Limb (tissue), 2 donors: ENCODE data around the gene ARV1.
"Not testable (repeated sequence)": the region's sequence is repeated elsewhere in the genome, so short reads cannot be mapped to it uniquely, and the experiment has no call there.

Experiments
- DNase-seq, 2 donors: peaks; one replicate each; pipeline ENCODE4 v3.0.0-alpha.2; 2016; ENCODE audit errors: extremely low spot score in 2 of 2

Gene ARV1

DNA sequence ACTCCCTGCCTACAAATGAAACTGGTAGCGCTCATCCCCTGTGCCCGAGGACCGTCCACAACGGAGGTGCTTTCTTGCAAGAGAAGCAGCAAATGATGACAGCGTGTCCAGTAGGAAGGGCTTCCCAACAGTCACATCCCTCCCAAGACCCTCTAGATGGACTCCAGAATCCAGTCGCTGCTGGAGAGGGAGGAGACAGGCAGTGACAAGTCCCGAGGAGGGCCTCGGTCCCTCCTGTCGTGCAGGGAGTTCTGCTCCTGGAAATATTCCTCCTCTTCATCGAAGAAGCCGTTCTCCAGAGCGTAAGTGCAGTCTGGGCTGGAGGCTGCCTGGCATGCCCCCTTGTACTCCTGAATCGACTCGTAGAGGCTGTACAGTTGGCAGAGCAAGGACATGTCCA lies 40.8 kb downstream of the ARV1 start:
- no peak for DNase-seq

DNA sequence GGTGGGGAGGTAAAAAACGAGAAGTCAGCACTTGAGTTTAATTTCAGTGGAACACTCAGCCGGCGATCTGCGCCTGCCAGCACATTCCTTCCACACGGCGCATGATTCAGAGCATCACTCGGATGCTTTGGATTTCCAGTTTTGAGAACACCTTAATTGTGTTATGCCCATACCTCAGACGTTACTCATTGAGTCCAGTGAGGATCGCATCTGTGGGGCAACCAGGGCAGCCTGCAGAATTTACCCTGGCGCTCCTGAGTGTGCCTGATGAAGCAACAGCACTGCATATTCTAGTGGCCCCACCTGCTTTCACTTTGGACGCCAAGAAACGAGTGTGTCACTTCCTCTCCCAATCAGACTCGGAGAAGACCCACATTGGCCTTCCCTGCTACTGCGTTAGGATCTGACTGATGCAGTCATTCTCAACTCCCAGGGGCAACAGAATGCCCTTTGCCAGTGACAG lies 41.3 kb downstream of the ARV1 start:
- DNase-seq, result no peak

DNA sequence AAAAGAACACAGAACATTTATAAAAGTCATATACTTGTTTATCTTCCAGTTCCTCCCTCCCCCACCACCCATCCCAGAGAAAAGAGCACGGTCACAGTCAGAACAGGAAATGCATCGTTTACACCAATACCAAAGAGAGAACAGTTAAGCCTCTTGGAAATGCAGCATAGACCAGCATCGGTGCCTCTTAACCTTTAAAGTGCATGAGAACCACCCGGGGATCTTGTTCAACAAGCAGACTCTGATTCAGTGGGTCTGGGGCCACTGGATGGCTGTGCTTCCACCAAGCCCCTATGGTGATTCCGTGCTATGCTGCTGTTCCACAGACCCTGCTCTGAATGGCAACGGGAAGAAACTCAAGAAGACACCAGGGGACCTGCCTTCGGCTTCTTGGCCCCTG lies 41.9 kb downstream of the ARV1 start:
- DNase-seq, result no peak

DNA sequence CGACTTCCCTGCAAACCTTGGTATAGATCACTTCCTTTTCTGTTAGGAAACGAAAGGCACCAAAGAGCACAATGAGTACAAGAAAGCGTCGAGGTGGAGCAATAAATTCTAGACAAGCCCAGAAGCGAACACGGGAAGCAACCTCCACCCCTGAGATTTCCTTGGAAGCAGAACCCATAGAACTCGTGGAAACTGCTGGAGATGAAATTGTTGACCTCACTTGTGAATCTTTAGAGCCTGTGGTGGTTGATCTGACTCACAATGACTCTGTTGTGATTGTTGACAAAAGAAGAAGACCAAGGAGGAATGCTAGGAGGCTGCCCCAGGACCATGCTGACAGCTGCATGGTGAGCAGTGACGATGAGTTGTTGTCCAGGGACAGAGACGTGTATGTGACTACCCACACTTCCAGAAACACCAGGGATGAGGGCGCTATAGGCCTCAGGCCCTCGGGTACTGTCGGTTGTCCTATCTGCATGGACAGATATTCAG lies 42.7 kb downstream of the ARV1 start:
- no peak for DNase-seq

DNA sequence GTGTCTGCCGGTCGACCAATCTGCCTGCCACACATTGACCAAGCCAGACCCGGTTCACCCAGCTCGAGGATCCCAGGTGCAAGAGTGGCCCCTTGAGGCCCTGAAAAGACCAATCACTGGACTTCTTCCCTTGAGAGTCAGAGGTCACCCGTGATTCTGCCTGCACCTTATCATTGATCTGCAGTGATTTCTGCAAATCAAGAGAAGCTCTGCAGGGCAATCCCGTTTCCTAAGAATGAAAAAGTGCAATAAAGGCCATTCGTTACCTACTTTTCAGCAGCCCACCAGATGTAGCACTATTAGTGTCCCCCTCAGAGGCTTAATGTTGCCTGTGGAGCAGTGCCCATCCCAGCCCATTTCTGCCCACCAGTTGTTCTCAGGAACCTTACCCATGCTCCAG lies 43.6 kb downstream of the ARV1 start:
- not testable (repeated sequence) for DNase-seq

DNA sequence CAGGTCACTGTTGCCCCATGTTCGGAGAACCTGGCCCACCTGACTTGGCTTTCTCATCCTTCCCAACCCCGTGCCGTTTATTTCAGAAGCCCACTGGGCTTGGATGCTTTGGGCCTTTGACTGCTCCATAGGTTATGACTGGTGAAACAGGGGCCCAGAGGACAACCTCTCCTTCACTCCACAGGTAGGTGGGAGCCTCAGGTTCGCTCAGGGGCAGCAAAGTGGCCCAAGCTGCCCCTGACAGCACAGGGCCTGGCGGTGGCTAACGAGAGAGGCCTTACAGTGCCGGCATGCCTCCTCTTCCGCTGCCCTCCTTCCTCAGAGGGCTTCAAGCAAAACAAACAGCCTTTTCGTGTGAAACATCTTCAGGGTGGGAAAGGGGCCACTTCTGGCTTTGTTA lies 44.3 kb downstream of the ARV1 start:
- DNase-seq, result no peak

DNA sequence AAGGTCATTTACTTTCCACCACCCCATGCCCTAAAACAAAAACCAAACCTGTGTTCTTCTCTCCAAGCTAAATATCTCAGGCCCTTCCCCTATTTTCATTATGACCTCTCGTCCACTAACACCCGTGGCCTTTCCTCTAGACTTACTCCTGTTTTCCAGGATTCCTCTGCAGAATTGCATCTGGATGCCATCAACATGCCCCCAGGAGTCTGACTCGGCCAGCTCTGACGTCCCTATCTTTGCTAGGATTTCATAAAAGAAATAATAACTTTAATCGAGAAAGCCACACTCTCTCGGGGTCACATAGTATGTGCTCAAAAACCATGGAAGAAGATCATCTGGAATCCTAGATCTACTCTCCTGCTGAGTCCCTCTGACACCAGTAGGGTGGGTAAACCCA lies 47.7 kb downstream of the ARV1 start:
- no peak for DNase-seq

DNA sequence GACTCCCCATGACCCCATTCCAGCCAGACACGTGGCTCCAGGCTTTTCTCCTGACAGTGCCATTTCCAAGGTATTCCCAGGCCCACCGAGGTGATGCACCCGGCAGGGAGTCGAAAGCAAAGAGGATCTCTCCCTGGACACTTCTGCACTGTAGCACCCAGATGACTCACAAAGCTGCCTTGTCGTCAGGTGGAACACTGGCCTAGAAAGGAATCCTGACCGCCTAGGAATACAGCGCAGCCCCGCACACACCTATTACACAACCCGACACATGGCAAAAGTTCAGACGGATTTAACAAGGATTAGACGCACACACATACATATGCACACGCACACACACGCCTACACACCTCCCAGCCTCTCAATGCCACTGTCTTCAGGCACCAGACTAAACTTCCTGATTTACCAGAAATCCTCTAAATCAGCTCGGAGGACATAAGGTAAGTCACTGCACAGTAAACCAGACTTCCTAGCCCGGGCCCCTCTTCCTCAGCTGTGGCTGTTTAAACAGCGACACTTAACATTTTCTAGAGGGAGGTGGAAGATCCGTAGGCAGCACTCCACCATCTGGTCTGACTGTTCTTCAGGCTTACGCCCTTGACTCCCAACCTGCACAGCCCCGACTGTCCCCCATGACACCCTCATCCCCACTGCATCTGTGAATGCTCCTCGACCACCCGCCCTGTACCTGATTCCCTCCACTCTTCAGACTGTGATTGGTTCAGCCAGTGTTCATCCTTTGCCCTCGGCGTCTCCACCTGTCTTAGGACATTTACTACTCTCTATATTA lies 48.4 kb downstream of the ARV1 start:
- DNase-seq, result no peak

DNA sequence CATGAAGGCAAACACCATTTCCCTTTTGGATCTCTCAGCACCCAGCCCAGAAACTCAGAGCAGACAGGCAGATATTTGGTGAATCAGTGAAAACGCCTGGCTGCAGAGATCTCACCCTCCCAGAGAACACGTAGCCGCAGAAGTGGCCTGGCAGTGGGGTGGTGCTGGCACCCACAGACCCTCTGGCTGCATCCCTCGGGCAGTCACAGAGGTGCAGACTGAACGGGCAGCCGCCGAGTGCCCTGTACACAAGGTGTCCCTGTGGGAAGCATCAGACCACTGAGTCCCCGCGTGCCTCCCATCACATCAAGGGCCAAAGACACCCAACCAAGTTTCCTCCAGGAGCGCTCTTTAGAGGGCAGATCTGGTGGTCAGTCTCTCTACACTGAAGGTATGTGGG lies 49.1 kb downstream of the ARV1 start:
- DNase-seq, result no peak

DNA sequence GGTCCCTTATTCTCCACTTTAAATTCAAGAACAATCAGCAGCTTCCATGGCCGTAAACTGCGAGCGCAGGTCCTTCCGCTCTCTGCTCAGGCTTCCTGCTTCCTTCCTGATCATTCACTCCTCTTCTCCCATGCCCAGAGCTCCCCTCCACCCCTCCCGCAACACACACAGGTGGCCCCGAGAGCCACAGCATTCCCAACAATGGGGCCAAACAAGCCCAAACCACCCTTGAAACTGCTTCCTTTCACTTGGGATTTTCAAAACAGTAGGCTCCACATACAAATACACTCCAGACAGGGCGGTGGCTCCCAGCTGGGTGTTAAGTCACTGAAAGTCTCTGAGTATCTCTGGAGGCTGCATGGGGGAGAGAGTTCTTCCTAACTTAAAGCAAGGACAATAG lies 49.8 kb downstream of the ARV1 start:
- DNase-seq, result no peak

DNA sequence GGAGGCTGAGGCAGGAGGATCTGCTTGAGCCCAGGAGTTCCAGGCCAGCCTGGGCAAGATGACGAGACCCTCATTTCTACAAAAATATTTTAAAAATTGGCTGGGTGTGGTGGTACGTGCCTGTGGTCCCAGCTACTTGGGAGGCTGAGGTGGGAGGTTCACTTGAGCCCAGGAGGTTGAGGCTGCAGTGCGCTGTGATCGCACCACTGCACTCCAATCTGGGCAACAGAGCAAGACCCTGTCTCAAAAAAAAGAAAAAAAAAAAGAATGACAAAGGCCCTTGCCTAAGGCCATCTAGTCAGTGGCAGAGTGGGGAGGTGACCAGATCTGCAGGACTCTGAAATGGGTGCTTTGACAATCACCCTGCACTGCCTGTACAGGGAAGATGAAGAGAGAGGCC lies 50.4 kb downstream of the ARV1 start:
- not testable (repeated sequence) for DNase-seq

DNA sequence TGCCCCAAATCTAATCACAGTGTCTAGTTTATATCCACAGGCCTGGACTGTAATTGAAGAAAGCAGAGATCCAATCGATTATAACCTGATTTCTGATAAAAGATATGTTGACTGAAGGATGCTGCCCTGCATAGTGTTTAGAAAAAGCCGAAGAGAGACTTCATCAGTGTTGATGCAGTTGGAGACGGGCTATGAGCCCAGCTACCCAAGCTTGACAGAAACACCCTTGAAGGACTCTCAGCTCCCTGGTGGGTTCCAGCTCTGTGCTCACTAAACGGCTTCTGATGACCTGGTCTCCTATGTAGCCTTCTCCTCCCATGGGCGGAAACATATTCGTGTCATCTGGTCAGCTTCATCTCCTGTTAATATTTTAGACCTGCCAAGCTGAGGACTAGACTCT lies 50.9 kb downstream of the ARV1 start:
- DNase-seq, result no peak

DNA sequence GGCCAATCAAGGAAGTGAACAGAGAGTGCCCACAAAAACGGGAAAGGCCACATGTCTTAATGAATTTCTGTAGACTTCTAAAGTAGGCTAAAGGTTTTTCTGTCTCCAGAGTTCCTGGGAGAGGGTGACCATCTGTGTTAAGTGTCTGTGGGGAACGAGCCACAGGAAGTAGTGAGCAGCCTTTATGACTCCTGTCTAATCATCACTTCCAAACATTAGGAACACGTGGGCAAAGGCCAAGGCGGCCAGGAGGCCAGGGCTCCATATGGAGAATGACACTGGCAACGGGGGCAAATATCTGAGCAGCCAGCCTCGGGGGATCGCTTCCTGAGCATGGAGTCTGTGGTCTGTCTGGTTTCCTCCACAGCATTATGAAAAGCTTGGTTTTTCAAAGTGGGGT lies 54.1 kb downstream of the ARV1 start:
- DNase-seq, result no peak

DNA sequence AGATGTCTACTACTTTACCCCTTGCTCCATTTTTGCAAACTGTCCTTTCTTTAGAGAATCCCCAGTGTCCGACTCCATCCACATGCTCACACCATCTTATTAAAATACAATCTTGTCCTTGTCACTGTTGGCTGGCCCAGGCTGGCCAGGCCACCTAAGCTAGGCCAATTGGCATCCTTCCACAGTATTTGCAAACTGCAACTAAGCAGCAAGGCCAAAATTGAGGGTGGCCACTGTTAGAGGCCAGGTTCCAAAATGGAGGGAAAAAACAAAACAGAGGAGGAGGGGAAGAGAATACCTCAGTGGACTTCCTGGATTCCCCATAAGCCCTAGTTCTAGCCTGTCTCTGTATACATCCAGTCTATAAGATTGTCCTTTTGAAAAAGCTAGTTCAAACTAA lies 56.9 kb downstream of the ARV1 start:
- DNase-seq, result no peak

DNA sequence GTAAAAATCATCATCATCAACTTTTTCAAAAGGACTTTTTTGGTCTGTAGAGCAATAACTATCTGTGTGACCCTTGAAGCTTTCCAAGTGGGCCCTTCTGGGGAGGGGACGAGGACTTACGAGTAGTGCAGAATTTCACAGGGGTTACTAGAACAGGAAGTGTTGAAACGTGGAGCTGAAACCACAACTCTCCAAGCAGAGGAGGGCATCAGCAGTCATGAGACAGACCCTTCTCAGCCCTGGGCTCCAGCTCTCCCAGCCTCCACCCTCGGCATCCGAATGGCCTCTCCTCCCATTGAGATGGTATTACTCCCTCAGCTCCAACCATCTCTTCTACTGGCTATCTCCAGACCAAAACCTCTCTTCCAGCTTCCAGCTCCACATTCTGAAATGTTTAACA lies 57.5 kb downstream of the ARV1 start:
- no peak for DNase-seq

DNA sequence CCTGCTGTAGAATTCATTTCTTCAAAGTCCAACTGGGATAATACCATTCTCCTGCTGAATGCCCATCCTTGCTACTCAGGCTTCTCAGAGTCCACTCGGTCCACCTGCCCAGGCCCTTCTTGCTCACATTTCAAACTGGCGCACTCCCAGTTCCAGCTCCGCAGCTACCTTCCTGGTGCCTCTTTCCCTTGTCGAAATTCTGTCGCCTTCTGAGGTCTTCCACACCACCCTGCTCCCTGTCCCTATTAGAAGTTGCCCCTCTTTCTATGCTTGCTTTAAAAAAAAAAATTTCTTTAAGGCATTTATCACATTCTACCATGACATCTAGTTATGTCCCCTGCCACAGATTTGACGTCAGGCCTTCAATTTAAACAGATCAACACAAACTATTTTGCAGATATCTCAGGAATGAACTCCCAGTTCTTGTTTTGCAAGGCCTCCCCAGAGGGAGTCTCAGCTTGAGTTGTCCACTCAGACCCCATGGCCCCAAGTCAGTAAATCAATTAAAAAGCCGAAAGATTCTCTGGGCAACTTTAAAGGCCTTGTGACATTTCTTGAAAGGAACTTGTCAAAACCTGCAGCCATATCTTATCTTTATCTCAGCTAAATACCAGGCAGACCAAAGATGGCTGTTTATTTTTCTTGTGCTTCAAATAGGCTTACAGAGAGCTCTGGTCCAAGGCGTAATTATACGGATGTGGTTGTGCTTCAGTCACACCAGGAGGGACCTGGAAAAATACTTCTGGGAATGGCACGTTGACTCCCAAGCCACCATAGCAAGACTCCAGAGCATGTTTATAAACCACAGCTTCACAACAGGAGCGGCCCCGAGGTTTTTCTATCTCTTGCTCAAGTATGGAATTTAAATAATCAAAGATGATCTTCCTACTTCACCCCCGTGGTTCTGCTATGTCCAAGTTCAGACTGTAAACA lies 59.0 kb downstream of the ARV1 start:
- DNase-seq, result no peak

DNA sequence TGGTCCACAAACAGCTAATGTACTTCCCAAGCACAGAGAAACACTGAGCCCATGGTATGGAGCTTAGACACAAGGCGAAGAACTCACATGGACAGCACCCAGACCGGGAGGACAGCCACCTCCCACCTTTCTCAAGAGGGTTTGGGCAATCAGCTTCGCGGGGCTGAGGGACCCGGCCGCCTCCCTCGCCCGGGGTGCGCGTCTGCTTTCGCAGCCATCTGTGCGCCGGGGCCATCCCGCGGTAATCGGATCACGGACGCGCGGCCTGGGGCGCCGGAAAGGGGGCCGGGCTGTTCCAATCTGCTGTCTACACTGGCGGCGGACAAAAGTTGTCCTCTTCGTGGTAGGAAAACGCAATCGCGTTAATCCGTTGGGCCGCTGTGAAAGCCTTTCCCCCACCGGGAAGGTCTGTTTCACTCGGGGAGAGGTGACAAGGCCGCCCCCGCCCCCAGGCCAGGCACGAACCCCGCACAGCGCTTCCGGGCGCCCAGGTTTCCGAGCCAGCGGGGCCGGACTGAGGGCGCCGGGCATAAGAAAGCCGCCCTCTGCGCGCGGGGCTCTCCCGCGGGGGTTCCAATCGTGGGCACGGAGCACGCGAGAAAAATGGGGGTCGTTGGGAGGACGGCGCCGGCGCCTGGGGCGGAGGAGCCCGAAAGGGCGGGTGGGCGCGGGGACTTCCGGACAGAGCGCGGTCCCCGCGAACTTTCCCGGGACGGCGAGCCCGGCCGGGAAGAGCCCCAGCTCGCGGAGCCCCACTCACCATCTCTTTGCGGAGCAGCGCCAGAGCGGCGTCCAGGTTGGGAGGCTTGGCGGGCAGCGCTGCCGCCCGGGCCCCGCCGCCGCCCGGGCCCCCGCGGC lies 60.5 kb downstream of the ARV1 start:
- DNase-seq, result peak in 1 of 2 donors; percentile 72

DNA sequence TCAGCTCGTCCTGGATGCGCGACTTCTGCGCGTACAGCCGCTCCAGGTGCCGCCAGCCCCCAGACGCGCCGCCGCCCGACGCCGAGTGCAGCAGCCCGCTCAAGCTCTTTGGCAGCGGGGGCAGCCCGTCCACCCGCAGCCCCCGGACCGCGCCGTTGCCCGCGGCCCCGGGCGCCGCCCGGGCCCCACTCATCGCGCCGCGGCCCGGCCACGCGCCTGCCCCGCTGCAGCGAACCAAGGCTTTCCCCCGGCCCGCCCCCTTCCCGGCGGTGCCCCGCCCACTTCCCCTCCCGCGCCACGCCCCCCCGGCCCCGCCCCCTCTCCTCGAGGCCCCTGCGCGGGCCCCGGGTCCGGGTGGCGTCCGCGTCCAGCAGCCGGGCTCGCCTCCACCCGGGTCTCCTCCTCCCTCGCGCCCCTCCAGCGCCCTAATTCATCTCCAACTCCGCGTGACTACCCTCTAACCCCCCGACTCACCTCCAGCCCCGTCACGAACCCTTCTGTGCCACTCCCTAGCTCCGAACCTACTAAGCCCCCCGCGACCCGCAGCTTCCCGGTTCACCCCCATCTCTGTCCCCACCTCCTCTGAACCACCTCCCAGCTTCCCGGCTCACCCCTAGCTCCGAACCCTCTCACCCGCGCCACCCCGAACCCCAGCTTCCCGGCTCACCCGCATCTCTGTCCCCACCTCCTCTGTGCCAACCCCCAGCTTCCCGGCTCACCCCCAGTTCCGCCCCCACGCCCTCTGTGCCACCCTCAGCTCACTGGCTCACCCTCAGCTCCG lies 61.3 kb downstream of the ARV1 start, which contains the start of gene FAM89A:
Gene FAM89A (minus strand): TSS at position 236 of the 781 bp plus-strand sequence. CDS start 43 bp downstream, at position 193.
- peak; percentile 61 to 88 for DNase-seq

DNA sequence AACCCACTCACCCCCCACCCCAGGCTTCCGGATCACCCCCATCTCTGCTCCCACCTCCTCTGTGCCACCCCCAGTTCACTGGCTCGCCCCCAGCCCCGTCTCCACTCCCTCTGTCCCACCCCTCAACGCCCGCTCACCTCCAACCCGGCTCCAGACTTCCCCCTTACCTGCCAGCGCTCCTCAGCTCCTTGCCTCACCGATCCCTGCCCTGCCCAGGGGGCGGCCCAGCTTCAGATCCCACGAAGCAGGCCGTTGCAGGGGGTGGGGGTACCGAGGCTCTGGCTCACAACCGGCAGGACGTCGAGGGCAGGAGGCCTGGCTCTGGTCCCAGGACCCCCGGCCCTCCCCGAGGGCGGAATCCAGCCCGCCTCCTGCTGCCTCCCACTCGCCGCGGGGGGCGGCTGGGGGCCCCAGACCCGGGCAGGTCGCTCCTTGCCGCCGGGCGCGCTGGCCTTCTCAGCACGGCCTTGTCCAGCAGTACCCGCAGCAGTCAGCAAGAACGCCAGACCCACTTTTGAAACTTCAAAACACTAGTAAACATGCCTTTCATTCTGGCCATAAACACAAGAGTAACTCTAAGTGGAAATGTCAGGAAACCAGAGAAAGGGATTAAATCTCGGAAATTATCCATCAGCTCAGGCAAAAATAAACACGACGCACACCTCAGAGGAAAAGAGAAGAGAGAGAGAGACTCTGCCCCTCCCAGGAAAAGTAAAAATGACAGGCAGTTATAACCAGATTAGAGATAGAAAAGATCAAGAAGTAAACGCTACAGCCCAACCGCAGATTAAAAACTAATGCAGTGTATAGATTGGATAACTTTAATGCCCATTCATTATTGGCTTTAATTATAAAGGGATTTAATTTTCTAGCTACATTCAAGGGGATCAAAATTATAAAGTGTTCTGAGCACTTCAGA lies 62.2 kb downstream of the ARV1 start:
- DNase-seq, result peak in 1 of 2 donors; percentile 60
